Neuron (in vitro differentiated cells): ENCODE data around the gene KLHDC10.

ENCODE experiments used
- H2AFZ ChIP-seq: one replicate; pipeline ENCODE4 v1.6.1; 2013; ENCODE audit warnings: low read depth, mild to moderate bottlenecking, inconsistent platforms, low read length, moderate library complexity
- H3K27me3 ChIP-seq: one replicate; pipeline ENCODE4 v1.6.1; 2013; ENCODE audit warnings: low read length; ENCODE audit not compliant: insufficient read depth
- H3K36me3 ChIP-seq: one replicate; pipeline ENCODE4 v1.6.1; 2013; ENCODE audit warnings: low read length; ENCODE audit not compliant: insufficient read depth
- H3K4me1 ChIP-seq: one replicate; pipeline ENCODE4 v1.6.1; 2013; ENCODE audit warnings: low read length; ENCODE audit not compliant: insufficient read depth
- H3K4me3 ChIP-seq: 2 replicates; pipeline ENCODE4 v1.5.1; 2013; ENCODE audit warnings: mild to moderate bottlenecking, low read length, moderate library complexity
- H3K9me3 ChIP-seq: one replicate; pipeline ENCODE4 v1.6.1; 2013; ENCODE audit warnings: low read length

The KLHDC10 gene

DNA sequence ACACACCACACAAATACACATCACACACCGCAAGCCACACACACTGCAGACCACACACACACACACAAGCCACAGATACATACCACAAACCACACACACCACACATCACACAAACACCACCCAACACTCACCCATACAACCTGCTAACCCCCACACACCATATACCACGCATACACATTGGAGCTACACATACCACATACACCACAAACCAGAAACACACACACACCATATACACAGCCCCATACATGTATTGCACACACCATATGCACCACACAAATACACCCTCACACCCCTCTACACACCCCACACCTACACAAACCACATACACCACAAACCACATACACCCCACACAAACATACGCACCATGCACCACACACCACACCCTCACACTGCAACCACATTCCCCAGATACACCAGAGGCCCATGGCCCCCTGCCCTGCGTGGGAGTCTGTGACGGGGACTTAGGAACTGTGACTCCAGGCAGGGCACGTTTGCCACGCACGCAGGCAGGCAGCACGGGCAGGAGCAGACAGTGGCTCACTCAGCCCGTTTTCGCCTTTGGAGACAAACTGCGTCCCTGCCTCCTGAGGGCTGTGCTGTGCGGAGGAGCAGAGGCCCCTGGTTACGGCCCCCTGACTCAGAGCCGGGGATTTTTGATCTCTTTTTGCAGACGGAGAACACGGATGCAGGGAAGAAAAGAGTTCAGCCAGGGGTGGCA lies 82.3 kb downstream of the KLHDC10 start:
- no peaks in the 10 kb centered on the region for H3K27me3 ChIP-seq
- H3K9me3 ChIP-seq = peaks cover 7% of the 10 kb centered on the region
- H2AFZ ChIP-seq = no peak overlapping the region
- H3K36me3 ChIP-seq = peaks cover 3% of the 10 kb centered on the region
- H3K4me3 ChIP-seq = no peak overlapping the region
- no peaks in the 10 kb centered on the region for H3K4me1 ChIP-seq

DNA sequence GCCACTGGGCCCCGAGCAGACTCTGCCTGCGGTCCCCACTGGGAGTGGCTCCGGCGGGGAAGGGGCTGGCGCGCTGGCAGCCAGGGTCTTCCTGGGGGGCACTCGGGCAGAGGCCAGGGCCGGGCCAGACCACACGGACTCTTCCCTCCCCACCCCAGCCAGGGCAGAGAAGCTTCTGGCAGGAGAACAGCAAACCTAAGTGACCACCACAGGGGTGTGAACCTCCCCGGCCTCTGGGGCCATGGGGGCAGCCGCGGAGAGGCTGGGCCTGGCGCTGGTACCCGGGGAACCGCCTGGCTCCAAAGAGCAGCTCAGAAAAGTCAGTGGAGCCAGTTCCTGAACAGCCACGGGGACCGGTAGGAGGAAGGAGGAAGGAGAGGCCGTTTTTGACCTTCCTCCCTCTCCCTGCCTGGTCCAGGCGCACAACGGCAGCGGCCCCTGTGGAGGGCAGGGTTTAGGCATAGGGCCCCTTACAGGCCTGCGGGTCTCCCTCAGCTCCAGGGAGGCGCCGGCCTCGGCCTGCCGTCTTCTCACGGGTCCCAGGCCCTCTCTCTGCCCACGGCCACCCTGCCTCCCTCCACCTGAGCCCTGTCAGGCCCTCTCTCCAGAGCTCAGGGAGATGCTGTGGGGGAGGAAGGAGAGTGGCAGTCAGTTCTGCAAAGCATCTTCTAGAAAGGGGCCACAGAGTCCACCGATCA lies 83.0 kb downstream of the KLHDC10 start:
- Histone ChIP-seq H3K36me3 (peaks cover 6% of the 10 kb centered on the region), H3K4me1 (no peaks in the 10 kb centered on the region), H3K4me3 (no peak overlapping the region), H3K27me3 (no peaks in the 10 kb centered on the region), H3K9me3 (peaks cover 8% of the 10 kb centered on the region), H2AFZ (no peak overlapping the region)

DNA sequence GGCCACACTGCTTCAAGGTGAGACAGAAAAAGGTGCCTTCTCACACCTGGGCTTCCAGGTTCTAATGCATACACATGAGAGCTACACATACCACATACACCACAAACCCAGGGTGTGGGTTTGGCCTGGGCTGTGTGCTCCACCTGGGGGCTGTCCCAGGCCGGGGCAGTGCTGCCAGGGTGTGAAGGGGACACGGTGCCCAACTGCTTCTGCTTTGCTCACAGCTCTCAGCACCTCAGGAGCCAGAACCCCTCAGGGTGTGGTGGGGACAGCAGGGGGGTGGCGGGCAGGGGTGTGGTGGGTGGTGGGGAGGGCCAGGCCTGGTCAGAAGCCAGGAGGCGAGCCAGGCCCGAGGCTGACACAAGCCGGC lies 83.8 kb downstream of the KLHDC10 start:
- Histone ChIP-seq H3K9me3 (peaks cover 8% of the 10 kb centered on the region), H3K27me3 (no peaks in the 10 kb centered on the region), H2AFZ (no peak overlapping the region), H3K4me3 (no peak overlapping the region), H3K36me3 (peaks cover 6% of the 10 kb centered on the region), H3K4me1 (no peaks in the 10 kb centered on the region)

DNA sequence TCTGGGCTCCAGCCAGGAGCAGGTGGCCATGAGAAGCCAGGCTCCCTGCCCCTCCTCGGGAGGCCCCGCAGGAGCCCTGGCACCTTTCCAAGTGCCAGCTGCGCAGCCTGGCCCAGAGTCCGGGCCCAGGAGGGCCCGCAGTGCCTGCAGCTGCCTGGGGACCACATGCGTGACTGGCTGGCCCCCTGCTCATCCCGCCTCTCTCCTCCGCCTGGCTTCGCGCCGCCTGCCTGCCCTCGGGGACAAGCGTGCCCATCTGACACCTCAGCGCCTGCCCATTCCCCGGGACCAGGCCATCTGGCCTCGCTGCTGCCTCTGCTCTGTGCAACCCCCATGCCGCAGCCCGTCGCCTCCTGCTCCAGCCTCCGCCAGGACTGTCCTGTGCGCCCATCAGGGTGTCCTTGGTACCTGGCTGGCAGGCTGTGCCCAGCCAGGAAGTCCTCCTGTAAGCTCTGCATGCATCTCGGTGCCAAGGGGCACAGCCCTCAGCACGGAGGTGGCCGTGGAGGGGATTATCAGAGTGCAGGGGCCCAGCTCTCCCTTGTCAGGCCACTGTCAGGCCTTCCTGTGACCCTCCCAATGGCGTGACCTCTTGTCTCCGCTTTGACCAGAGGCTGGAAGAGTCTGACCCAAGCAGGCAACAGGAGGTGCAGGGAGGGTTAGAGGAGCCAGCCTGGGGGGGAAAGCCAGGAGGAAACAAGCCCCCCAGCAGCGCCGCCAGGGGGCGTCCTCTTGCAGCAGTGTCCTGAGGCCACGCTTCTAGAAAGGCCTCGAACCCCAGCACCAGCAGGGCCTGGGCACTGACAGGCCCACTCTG lies 84.4 kb downstream of the KLHDC10 start:
- no peak overlapping the region for H2AFZ ChIP-seq
- H3K36me3 ChIP-seq = peaks cover 7% of the 10 kb centered on the region
- no peak overlapping the region for H3K4me3 ChIP-seq
- H3K9me3 ChIP-seq = peaks cover 8% of the 10 kb centered on the region
- H3K27me3 ChIP-seq = no peaks in the 10 kb centered on the region
- H3K4me1 ChIP-seq = no peaks in the 10 kb centered on the region

DNA sequence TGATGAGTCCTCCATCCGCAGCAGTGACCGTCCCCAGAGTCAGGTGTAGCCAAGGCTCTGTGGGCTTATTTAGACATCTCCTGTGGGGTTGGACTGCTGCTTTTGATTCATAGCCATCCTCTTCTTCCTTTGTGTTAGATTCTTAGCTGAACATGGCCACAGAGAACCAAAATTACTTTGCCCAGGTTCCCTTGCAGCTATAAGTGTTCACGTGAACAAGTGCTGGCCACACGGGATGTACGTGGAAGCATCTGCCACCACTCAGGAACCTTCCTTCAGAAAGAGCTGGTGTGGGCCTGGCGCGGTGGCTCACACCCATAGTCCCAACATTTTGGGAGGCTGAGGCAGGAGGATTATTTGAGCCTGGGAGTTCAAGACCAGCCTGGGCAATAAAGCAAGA lies 85.8 kb downstream of the KLHDC10 start:
- Histone ChIP-seq H3K9me3 (peaks cover 8% of the 10 kb centered on the region), H3K4me1 (no peaks in the 10 kb centered on the region), H3K27me3 (no peaks in the 10 kb centered on the region), H3K4me3 (no peak overlapping the region), H2AFZ (no peak overlapping the region), H3K36me3 (peaks cover 20% of the 10 kb centered on the region)

DNA sequence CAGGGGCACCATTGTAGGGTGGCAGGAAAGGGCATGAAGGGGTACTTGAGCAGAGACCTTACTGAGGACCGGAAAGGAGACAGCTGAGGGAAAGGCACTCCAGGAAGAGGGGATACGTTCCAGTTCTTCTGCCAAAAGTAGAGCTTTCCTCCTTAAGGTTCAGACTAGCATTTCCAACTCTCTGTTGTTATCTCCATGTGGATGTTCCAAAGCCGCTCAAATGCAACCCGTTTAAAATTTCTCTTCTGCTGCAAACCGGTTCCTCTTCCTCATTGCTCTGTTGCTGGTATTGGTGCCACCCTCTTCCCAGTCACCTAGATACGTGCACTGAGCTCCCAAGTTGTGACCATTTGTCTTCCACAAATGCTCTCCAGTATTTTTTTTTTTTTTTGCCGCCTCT lies 87.4 kb downstream of the KLHDC10 start:
- Histone ChIP-seq H3K4me3 (no peak overlapping the region), H3K36me3 (peaks cover 34% of the 10 kb centered on the region), H3K27me3 (no peaks in the 10 kb centered on the region), H2AFZ (no peak overlapping the region), H3K9me3 (peaks cover 8% of the 10 kb centered on the region), H3K4me1 (no peaks in the 10 kb centered on the region)

DNA sequence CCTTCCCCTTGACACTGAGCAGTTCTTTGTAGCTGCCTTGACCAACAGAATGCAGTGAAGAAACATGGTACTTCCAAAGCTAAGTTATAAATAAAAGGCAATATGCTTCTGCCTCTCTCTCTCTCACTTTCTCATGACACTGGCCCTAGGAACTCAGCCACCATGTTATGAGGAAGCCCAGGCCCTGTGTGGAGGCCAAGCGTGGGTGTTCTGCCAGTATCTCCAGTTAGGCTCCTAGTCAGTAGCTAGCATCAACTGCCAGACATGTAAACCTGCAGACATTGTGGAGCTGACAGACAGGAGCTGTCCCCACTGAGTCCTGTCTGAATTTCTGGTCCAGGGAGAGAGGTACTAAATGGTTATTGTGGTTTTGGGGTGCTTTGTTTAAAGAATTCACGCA lies 89.7 kb downstream of the KLHDC10 start:
- no peaks in the 10 kb centered on the region for H3K27me3 ChIP-seq
- H3K9me3 ChIP-seq = peaks cover 8% of the 10 kb centered on the region
- H3K4me3 ChIP-seq = no peak overlapping the region
- peaks cover 54% of the 10 kb centered on the region for H3K36me3 ChIP-seq
- H2AFZ ChIP-seq = no peak overlapping the region
- no peaks in the 10 kb centered on the region for H3K4me1 ChIP-seq

DNA sequence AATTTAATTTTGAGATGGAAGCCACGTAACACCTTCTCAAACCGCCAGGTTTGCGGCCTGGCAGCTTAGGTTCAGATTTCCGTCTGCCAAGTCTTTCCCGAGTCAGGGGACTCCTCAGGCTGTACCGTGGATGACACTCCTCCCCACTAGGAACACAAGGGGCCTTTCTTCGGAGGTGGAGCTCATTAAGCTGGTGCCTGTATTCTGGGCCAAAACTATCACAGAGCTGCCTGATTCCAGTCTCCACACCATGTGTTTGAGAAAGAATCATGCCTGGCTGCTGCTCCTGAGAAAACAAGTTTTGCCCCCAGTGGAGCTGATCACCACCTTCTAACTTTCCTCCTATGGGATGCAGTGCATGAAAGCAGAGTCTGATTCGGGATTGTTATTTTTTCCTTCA lies 90.1 kb downstream of the KLHDC10 start:
- Histone ChIP-seq H3K4me3 (no peak overlapping the region), H3K36me3 (peaks cover 58% of the 10 kb centered on the region), H3K27me3 (no peaks in the 10 kb centered on the region), H2AFZ (no peak overlapping the region), H3K9me3 (peaks cover 8% of the 10 kb centered on the region), H3K4me1 (no peaks in the 10 kb centered on the region)

DNA sequence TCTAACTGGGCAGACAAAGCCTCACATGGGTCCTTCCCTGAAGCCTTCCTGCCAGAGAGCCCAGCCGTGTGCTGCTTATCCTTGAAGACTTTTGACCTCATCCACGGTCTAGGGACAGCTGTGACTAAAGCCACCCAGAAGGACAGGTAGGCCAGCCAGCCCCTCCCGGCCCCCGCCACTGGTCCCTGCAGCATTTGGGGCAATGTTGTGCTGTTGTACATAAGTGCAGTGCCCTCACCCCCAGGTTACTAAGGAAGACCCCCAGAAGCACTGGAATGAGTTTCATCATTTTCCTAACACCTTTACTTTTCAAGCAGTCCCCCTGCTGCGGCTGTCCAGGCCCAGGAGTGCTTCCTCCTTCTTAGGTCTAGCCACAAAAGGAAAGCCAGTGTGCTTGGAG lies 91.9 kb downstream of the KLHDC10 start:
- no peak overlapping the region for H3K4me3 ChIP-seq
- no peaks in the 10 kb centered on the region for H3K4me1 ChIP-seq
- peaks cover 70% of the 10 kb centered on the region for H3K36me3 ChIP-seq
- no peak overlapping the region for H2AFZ ChIP-seq
- no peaks in the 10 kb centered on the region for H3K27me3 ChIP-seq
- peaks cover 4% of the 10 kb centered on the region for H3K9me3 ChIP-seq

DNA sequence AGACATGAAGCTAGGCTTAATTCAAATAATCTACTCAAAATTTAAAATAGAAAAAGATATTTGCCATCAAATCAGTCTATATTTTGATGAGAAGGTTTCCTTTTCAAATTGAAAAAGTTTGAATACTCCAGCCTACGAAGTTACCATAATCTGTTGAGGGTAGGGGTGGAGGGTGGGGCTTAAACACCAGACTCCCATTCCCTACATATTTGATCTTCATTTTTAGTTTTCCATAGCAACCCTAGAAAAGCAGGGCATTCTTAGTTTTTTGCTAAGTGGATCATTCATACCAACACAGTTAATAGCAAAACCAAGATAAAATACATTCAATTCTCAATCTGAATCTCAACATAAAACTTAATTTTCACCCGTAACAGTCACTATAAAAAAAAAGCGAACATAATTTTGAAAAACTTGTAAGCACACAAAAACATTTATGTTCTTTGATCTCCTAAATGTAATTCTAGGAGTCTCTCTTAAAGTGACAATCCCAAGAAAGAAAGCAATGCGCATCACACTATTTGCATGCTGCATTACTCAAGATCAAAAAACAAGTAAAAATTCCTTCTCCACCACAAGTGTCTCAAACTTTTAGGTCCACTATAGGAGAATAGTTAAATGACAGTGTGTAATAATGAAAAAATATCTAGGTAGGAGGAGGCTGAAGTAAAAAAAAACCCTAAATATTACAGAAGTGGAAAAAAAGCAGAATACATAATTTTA lies 104.1 kb downstream of the KLHDC10 start:
- H3K4me3 ChIP-seq = no peak overlapping the region
- H3K36me3 ChIP-seq = peaks cover 66% of the 10 kb centered on the region
- no peaks in the 10 kb centered on the region for H3K27me3 ChIP-seq
- H3K9me3 ChIP-seq = no peaks in the 10 kb centered on the region
- H2AFZ ChIP-seq = no peak overlapping the region
- peaks cover 20% of the 10 kb centered on the region for H3K4me1 ChIP-seq

DNA sequence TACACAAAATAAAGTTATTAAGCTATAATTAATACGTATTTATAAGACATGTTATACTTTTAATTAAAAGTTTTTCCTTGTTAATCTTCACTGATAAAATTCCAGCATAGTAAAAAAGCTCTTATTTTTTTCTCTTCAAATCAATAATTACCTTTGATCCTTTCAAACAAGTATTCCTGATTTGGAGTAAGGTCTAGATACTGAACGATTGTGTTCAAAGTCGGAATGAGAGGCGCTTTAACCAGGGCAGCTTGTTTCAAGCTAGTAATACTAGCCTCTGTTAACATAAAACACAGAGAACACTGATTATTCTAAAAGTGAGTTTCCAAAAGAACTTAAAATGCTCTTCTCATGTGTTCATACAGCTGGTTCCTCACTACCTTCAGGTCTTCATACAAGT lies 107.9 kb downstream of the KLHDC10 start:
- Histone ChIP-seq H3K4me3 (no peak overlapping the region), H3K27me3 (no peaks in the 10 kb centered on the region), H3K36me3 (peaks cover 63% of the 10 kb centered on the region), H3K9me3 (no peaks in the 10 kb centered on the region), H2AFZ (no peak overlapping the region), H3K4me1 (peaks cover 20% of the 10 kb centered on the region)

DNA sequence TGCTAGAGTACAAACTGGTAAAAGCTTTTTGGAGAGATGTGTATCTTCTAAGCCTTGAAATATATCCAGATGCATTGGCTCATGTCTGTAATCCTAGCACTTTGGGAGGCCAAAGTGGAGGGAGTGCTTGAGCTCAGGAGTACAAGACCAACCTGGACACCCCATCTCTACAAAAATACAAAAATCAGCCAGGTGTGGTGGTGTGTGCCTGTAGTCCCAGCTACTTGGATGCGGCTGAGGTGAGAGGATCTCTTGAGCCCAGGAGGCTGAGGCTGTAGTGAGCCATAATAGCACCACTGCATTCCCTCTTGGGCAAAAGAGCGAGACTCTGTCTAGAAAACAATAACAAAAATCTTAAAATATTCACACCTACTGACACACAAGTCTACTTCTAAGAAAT lies 109.3 kb downstream of the KLHDC10 start:
- H3K4me1 ChIP-seq = peaks cover 8% of the 10 kb centered on the region
- peaks cover 67% of the 10 kb centered on the region for H3K36me3 ChIP-seq
- no peaks in the 10 kb centered on the region for H3K9me3 ChIP-seq
- H2AFZ ChIP-seq = no peak overlapping the region
- H3K4me3 ChIP-seq = no peak overlapping the region
- H3K27me3 ChIP-seq = no peaks in the 10 kb centered on the region
